GM23338 (cell line): Measurements from ENCODE around the gene CRYBG2.

Experiments
- CREB1 ChIP-seq: fragments of 250-450 bp; sonication (Bioruptor Pico); IDR thresholded peaks from 2 replicates; pipeline ENCODE4 v1.5.0; 2020; ENCODE audit warnings: low read depth, mild to moderate bottlenecking, moderate library complexity
- CTCF ChIP-seq, 2 experiments: fragments of 200-600 bp in 1 of 2; sonication (generic) in 1 of 2; conservative IDR thresholded peaks; 2 replicates each; pipeline versions ENCODE4 v1.5.1 to v1.6.1; 2016 to 2017; ENCODE audit warnings: antibody characterized with exemption in 2 of 2, low read depth in 2 of 2, mild to moderate bottlenecking in 2 of 2, moderate library complexity in 1 of 2
- ETS1 ChIP-seq: IDR thresholded peaks from 2 replicates; pipeline ENCODE4 v1.6.1; 2016; ENCODE audit warnings: antibody characterized with exemption
- EZH2 ChIP-seq: fragments of 200-600 bp; sonication (generic); IDR thresholded peaks from one replicate; pipeline ENCODE4 v1.8.0; 2017; ENCODE audit warnings: antibody characterized with exemption, mild to moderate bottlenecking, low read depth; ENCODE audit not compliant: unreplicated experiment
- EZH2phosphoT487 ChIP-seq: fragments of 200-600 bp; sonication (generic); IDR thresholded peaks from one replicate; pipeline ENCODE4 v1.8.1; 2018; ENCODE audit warnings: antibody characterized with exemption; ENCODE audit not compliant: unreplicated experiment
- JUNB ChIP-seq: IDR thresholded peaks from one replicate; pipeline ENCODE4 v1.6.1; 2016; ENCODE audit warnings: antibody characterized with exemption; ENCODE audit not compliant: unreplicated experiment
- NANOG ChIP-seq: IDR thresholded peaks from 2 replicates; pipeline ENCODE4 v1.6.1; 2016; ENCODE audit warnings: antibody characterized with exemption, borderline replicate concordance
- POLR2AphosphoS5 ChIP-seq: IDR thresholded peaks from 2 replicates; pipeline ENCODE4 v1.6.1; 2016; ENCODE audit warnings: antibody characterized with exemption, low read depth
- REST ChIP-seq: IDR thresholded peaks from one replicate; pipeline ENCODE4 v1.6.1; 2018; ENCODE audit warnings: antibody characterized with exemption; ENCODE audit not compliant: unreplicated experiment
- ZNF114 ChIP-seq: fragments of 250-450 bp; sonication (Bioruptor Pico); IDR thresholded peaks from 2 replicates; pipeline ENCODE4 v1.5.0; 2020; ENCODE audit warnings: mild to moderate bottlenecking, moderate library complexity
- ZNF331 ChIP-seq: fragments of 250-450 bp; sonication (Bioruptor Pico); IDR thresholded peaks from 2 replicates; pipeline ENCODE4 v1.5.0; 2020; ENCODE audit warnings: low read depth, mild to moderate bottlenecking, moderate library complexity

- TF ChIP-seq REST, result no peak
- no peak for TF ChIP-seq EZH2
- no peak for TF ChIP-seq CTCF (conservative IDR thresholded peaks at IDR 0.05; ENCODE audit: low read depth in 2 of 2)
- TF ChIP-seq ZNF114, result no peak
- TF ChIP-seq POLR2AphosphoS5, result no peak
- no peak for TF ChIP-seq ZNF331 (CRISPR knock-in tag)
- TF ChIP-seq EZH2phosphoT487, result no peak
- TF ChIP-seq CREB1, result no peak
- TF ChIP-seq JUNB, result no peak
- no peak for TF ChIP-seq ETS1
- TF ChIP-seq NANOG, result no peak
These were observed 15.3 kb downstream of the CRYBG2 start for GRCh38 chr1:26338670-26339069.
